GM19351 (cell line): ENCODE results near the gene MXD3.
"Not testable (repeated sequence)": the region's sequence is repeated elsewhere in the genome, so short reads cannot be mapped to it uniquely, and the experiment has no call there.

Experiments used
- ATAC-seq: cut with Tn5 transposase; IDR thresholded peaks from one replicate; pipeline ENCODE4 v1.9.1; 2021; ENCODE audit warnings: mild to moderate bottlenecking, moderate library complexity; ENCODE audit not compliant: unreplicated experiment

Gene MXD3

GRCh38 chr5:177271113-177271512, 40.6 kb downstream of the MXD3 start:
- no peak for ATAC-seq

GRCh38 chr5:177270653-177271052, 41.0 kb downstream of the MXD3 start:
- ATAC-seq: no peak

DNA sequence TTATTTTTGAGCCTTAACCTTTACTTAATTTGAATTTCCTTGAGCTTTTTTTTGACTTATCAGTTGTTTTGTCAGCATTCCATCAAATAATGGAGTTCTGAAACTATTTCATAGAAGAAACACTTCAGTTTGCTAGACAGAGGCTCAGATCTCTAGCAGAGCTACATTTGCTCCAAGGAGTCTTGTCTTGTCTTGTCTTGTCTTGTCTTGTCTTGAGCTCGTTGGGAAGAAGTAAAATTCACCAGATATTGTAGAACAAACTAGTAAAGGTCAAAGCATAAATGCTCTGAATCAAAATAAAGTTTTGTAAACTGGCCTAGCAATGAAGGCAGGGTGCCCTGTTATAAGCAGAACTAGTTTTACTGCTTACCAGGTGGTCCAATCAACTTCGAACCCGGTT, 41.7 kb downstream of the MXD3 start:
- no peak for ATAC-seq

DNA sequence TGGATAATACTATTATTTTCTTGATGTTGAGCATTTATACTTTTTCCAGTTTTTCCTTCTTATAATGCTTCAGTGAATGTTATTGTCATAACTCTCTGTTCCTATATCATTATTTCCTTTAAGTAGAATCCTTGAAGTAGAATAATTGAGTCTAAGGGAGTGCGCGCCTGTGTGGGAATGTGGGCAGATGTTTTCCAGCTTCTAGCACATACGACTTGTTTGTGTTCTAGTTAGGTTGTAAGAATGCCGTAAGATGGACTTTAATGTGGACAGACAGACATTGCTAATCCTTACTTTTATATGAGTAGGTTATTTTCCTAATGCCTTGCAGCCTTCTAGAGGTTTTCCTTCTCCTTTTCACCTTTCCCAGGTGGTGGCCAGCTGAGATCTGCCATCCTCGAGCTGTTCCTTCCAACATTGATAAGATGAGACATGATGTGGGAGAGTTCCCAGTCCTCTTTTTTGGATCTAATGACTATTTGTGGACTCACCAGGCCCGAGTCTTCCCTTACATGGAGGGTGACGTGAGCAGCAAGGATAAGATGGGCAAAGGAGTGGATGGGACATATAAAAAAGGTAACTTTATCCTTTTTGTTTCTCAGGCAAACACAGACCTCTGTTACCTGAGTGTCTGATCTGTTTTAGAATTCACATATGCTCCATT, 42.3 kb downstream of the MXD3 start:
- ATAC-seq: no peak

DNA sequence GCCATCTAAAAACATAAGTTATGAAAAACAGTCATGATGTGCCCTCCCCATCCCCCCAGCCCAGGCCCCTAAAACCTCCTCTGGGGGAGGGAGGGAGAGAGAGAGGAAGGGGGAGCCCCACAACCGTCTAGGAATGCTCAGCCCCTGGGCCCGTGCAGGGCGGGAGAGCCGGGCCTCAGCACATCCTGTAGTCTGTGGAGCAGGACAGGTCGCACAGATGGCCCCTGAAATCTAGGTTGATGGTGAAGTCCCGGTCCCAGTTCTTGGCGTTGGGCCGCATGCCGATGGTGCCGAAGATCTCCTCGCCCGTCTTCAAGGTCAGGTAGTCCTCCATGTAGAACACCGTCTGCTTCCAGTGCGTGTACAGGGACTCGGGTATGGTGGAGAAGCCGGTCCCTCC, 46.3 kb downstream of the MXD3 start:
- ATAC-seq: no peak

DNA sequence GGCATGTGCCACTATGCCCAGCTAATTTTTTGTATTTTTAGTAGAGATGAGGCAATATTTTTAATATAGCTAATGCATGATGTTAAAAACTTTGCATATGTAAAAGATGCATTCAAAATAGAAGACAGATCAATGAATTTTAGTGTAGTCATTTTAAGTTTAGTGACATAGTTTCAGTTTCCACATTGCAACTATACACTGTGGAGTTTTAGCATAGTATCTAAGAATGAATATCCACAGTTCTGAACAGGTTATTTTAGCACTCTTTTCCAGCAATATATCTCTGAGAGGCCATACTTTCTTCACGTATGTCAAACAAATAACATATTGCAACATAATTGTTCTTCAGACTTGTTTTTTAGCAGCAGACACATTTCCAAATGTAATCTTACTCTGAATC, 47.5 kb downstream of the MXD3 start:
- no peak for ATAC-seq

DNA sequence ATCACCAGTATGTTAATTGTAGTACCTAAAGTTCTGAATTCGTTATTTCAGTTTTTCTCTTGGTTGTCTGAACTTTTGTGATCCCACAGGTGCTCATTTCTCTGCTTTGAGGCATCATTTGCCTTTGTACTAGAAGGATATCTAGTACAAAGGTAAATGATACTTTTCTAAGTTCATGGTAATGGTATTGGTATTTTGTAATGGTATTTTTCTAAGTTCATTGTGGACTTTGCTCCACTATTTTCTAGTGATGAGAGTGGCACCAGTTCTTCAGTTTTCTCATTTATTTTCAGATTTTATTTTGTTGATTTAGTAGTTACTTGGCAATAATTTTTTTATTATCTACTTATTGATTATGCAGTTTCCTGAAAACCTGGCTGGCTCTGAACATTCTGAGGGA, 50.2 kb downstream of the MXD3 start:
- no peak for ATAC-seq

GRCh38 chr5:177260961-177261360, 50.7 kb downstream of the MXD3 start:
- no peak for ATAC-seq

DNA sequence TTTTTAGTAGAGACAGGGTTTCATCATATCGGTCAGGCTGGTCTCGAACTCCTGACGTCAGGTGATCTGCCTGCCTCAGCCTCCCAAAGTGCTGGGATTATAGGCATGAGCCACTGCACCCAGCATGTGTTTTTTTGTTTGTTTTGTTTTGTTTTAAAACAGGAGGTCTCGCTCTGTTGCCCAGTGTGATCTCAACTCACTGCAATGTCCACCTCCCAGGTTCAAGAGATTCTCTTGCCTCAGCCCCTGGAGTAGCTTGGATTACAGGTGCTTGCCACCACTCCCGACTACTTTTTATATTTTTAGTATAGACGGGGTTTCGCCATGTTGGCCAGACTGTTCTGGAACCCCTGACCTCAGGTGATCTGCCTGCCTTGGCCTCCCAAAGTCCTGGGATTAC, 53.0 kb downstream of the MXD3 start:
- ATAC-seq: not testable (repeated sequence)
